H9 (cell line): ENCODE results near the gene LMOD1. TPM values are rescaled to one million over a fixed set of nuclear protein-coding genes. Genes with fewer than 3 reads are reported as not detected.
A peak's percentile ranks its signal among the peaks of the same experiment; 100 is the strongest.

Source experiments
- DNase-seq: peaks from one replicate; pipeline ENCODE4 v3.0.0-alpha.2; 2017
- H2AFZ ChIP-seq: one replicate; pipeline ENCODE4 v1.6.1; 2013; ENCODE audit warnings: mild to moderate bottlenecking, low read length, control low read depth, moderate library complexity
- H2AK5ac ChIP-seq: 2 replicates; pipeline ENCODE4 v1.6.1; 2013; ENCODE audit warnings: low read length, control low read depth, mixed read lengths; ENCODE audit not compliant: insufficient read length
- H2BK120ac ChIP-seq: one replicate; pipeline ENCODE4 v1.6.1; 2013; ENCODE audit warnings: low read depth, mild to moderate bottlenecking, low read length, control low read depth, inconsistent platforms; ENCODE audit not compliant: poor library complexity, severe bottlenecking
- H2BK12ac ChIP-seq: 2 replicates; pipeline ENCODE4 v1.6.1; 2013; ENCODE audit warnings: low read length, control low read depth, mixed read lengths, low read depth; ENCODE audit not compliant: insufficient read length
- H2BK15ac ChIP-seq: 2 replicates; pipeline ENCODE4 v1.6.1; 2013; ENCODE audit warnings: low read depth, low read length, control low read depth
- H2BK20ac ChIP-seq: one replicate; pipeline ENCODE4 v1.6.1; 2013; ENCODE audit warnings: low read depth, mild to moderate bottlenecking, low read length, control low read depth, inconsistent platforms; ENCODE audit not compliant: poor library complexity, severe bottlenecking
- H2BK5ac ChIP-seq: 2 replicates; pipeline ENCODE4 v1.6.1; 2013; ENCODE audit warnings: low read length, control low read depth, mixed read lengths; ENCODE audit not compliant: insufficient read length
- H3K14ac ChIP-seq: 2 replicates; pipeline ENCODE4 v1.6.1; 2013; ENCODE audit warnings: low read length, control low read depth; ENCODE audit not compliant: insufficient read depth
- H3K18ac ChIP-seq: 2 replicates; pipeline ENCODE4 v1.6.1; 2013; ENCODE audit warnings: low read depth, mild to moderate bottlenecking, mixed read lengths, low read length, control low read depth; ENCODE audit not compliant: insufficient read length
- H3K23ac ChIP-seq: 2 replicates; pipeline ENCODE4 v1.6.1; 2013; ENCODE audit warnings: low read length, control low read depth, mixed read lengths, low read depth; ENCODE audit not compliant: insufficient read length
- H3K23me2 ChIP-seq: 2 replicates; pipeline ENCODE4 v1.6.1; 2013; ENCODE audit warnings: low read depth, mild to moderate bottlenecking, mixed read lengths, low read length, control low read depth; ENCODE audit not compliant: insufficient read length, poor library complexity, severe bottlenecking
- H3K27ac ChIP-seq: 2 replicates; pipeline ENCODE4 v1.5.1; 2013; ENCODE audit warnings: low read length, control low read depth, mixed read lengths, low read depth; ENCODE audit not compliant: insufficient read length
- H3K27me3 ChIP-seq: 2 replicates; pipeline ENCODE4 v1.6.1; 2013; ENCODE audit warnings: low read length, control low read depth, inconsistent platforms; ENCODE audit not compliant: insufficient read depth
- H3K4ac ChIP-seq: 2 replicates; pipeline ENCODE4 v1.6.1; 2013; ENCODE audit warnings: low read depth, mild to moderate bottlenecking, control low read depth, inconsistent platforms, low read length, moderate library complexity
- H3K4me1 ChIP-seq: 2 replicates; pipeline ENCODE4 v1.6.1; 2013; ENCODE audit warnings: low read length, control low read depth, inconsistent platforms; ENCODE audit not compliant: insufficient read depth
- H3K4me2 ChIP-seq: 2 replicates; pipeline ENCODE4 v1.6.1; 2013; ENCODE audit warnings: low read length, control low read depth, mixed read lengths; ENCODE audit not compliant: insufficient read length, insufficient read depth
- H3K56ac ChIP-seq: 2 replicates; pipeline ENCODE4 v1.6.1; 2013; ENCODE audit warnings: low read depth, mild to moderate bottlenecking, mixed read lengths, low read length, control low read depth; ENCODE audit not compliant: insufficient read length
- H3K79me1 ChIP-seq: 2 replicates; pipeline ENCODE4 v1.6.1; 2013; ENCODE audit warnings: low read depth, mild to moderate bottlenecking, moderate library complexity, low read length, control low read depth, inconsistent platforms; ENCODE audit not compliant: insufficient read depth, poor library complexity, severe bottlenecking
- H3K79me2 ChIP-seq: 2 replicates; pipeline ENCODE4 v1.6.1; 2013; ENCODE audit warnings: low read length, control low read depth, inconsistent platforms; ENCODE audit not compliant: insufficient read depth
- H3K9ac ChIP-seq: 2 replicates; pipeline ENCODE4 v1.6.1; 2013; ENCODE audit warnings: low read length, control low read depth, mixed read lengths; ENCODE audit not compliant: insufficient read length; ENCODE audit errors: extremely low read depth
- H3K9me3 ChIP-seq: one replicate; pipeline ENCODE4 v1.6.1; 2013; ENCODE audit warnings: low read depth, low read length, inconsistent platforms; ENCODE audit not compliant: control insufficient read depth
- H3T11ph ChIP-seq: one replicate; pipeline ENCODE4 v1.6.1; 2013; ENCODE audit warnings: mild to moderate bottlenecking, low read length, control low read depth, inconsistent platforms
- H4K20me1 ChIP-seq: one replicate; pipeline ENCODE4 v1.6.1; 2013; ENCODE audit not compliant: control insufficient read depth, insufficient read length, insufficient read depth
- H4K5ac ChIP-seq: 2 replicates; pipeline ENCODE4 v1.6.1; 2013; ENCODE audit warnings: low read depth, mild to moderate bottlenecking, mixed read lengths, low read length, control low read depth; ENCODE audit not compliant: insufficient read length
- H4K8ac ChIP-seq: replicated peaks from 2 replicates; pipeline ENCODE4 v1.6.1; 2013; ENCODE audit warnings: low read length, control low read depth, mixed read lengths, low read depth; ENCODE audit not compliant: insufficient read length
- H4K91ac ChIP-seq: 2 replicates; pipeline ENCODE4 v1.6.1; 2013; ENCODE audit warnings: low read depth, mild to moderate bottlenecking, moderate library complexity, mixed read lengths, low read length, control low read depth; ENCODE audit not compliant: insufficient read length
- H3K27ac Mint-ChIP-seq, 3 experiments: 2 replicates in 2 of 3; 3 replicates in 1 of 3; pipeline ENCODE4 v1.8.0; 2020 to 2021; ENCODE audit warnings: mixed read lengths in 3 of 3, mild to moderate bottlenecking in 1 of 3, moderate library complexity in 1 of 3
- H3K27me3 Mint-ChIP-seq: 2 replicates; pipeline ENCODE4 v1.8.0; 2021; ENCODE audit warnings: low read depth, mild to moderate bottlenecking, moderate library complexity, mixed read lengths
- H3K36me3 Mint-ChIP-seq, 3 experiments: 2 replicates in 2 of 3; 3 replicates in 1 of 3; pipeline ENCODE4 v1.8.0; 2020 to 2021; ENCODE audit warnings: low read depth in 3 of 3, mixed read lengths in 3 of 3; ENCODE audit not compliant: insufficient read depth in 1 of 3
- H3K4me1 Mint-ChIP-seq, 2 experiments: 2 replicates each; pipeline ENCODE4 v1.8.0; 2020; ENCODE audit warnings: mixed read lengths in 2 of 2
- H3K4me3 Mint-ChIP-seq, 2 experiments: 2 replicates in 1 of 2; 3 replicates in 1 of 2; pipeline ENCODE4 v1.8.0; 2020 to 2021; ENCODE audit warnings: mild to moderate bottlenecking in 2 of 2, mixed read lengths in 2 of 2, moderate library complexity in 1 of 2
- H3K9me3 Mint-ChIP-seq, 2 experiments: 2 replicates in 1 of 2; 3 replicates in 1 of 2; pipeline ENCODE4 v1.8.0; 2020; ENCODE audit warnings: mild to moderate bottlenecking in 2 of 2, mixed read lengths in 2 of 2, moderate library complexity in 1 of 2
- CTCF ChIP-seq: fragments of 200-600 bp; sonication (generic); conservative IDR thresholded peaks from 3 replicates; pipeline ENCODE4 v1.8.0; 2021; ENCODE audit warnings: antibody characterized with exemption, mild to moderate bottlenecking
- WGBS: extraction: QIAGEN DNeasy Blood & Tissue Kit; methylation state at CpG from one replicate; pipeline ENCODE4 v1.1.7; 2013; ENCODE audit warnings: missing lambda C conversion rate, low lambda C conversion rate, mixed read lengths; ENCODE audit not compliant: insufficient read length; ENCODE audit errors: extremely low coverage; 5-methylcytosine and 5-hydroxymethylcytosine counted together
- total RNA-seq: library from RNA; stranded (reverse); gene quantifications from 2 replicates; pipeline ENCODE4 v1.2.1, GENCODE V29; 2021

LMOD1 gene
- total RNA-seq, 1 experiment from 2014 or later: 0.31 TPM

- Histone ChIP-seq H3K27me3 (no peaks in the 10 kb centered on the region), H2BK20ac (no peak overlapping the region), H2BK15ac (no peak overlapping the region), H2BK5ac (no peak overlapping the region), H3K23me2 (peaks cover 6% of the 10 kb centered on the region), H2AK5ac (no peak overlapping the region), H3K4me2 (no peak overlapping the region), H3K4ac (no peak overlapping the region), H2BK12ac (no peak overlapping the region), H4K5ac (no peak overlapping the region), H4K91ac (no peak overlapping the region), H3K9ac (no peak overlapping the region), H3K27ac (no peak overlapping the region), H4K8ac (no peak overlapping the region), H3K18ac (no peak overlapping the region), H3K14ac (no peak overlapping the region), H3K56ac (no peak overlapping the region), H2BK120ac (no peak overlapping the region), H3K23ac (no peak overlapping the region), H3K4me1 (peaks cover 6% of the 10 kb centered on the region), H4K20me1 (no peaks in the 10 kb centered on the region), H3K79me2 (no peaks in the 10 kb centered on the region), H3K79me1 (no peaks in the 10 kb centered on the region), H3K9me3 (no peaks in the 10 kb centered on the region), H3T11ph (no peak overlapping the region), H2AFZ (no peak overlapping the region)
- no peak for DNase-seq
- Mint-ChIP-seq H3K4me1 (peaks cover 7 to 24% of the 10 kb centered on the region in 2 experiments), H3K27me3 (peaks cover 1% of the 10 kb centered on the region; the same call in 1 of the 2 replicates), H3K36me3 (no peaks in the 10 kb centered on the region), H3K9me3 (no peaks in the 10 kb centered on the region), H3K27ac (peak overlapping the region in 1 of 3 experiments; percentile 5; a peak in 2 of 7 replicates), H3K4me3 (no peak overlapping the region)
- WGBS: no CpG with 5 or more reads among the region's 5 CpGs
- TF ChIP-seq CTCF: no peak
These were observed 6.8 kb downstream of the LMOD1 start for GRCh38 chr1:201939574-201939973.
